Muscle layer of duodenum (tissue), 2 donors: Measurements from ENCODE around the gene AP3D1.
A peak's percentile ranks its signal among the peaks of the same experiment; 100 is the strongest.
"Not testable (repeated sequence)": the region's sequence is repeated elsewhere in the genome, so short reads cannot be mapped to it uniquely, and the experiment has no call there.

Source experiments
- H3K27ac ChIP-seq: one replicate; pipeline ENCODE4 v1.7.0; 2013; ENCODE audit warnings: mild to moderate bottlenecking, low read length
- H3K27me3 ChIP-seq: one replicate; pipeline ENCODE4 v1.7.0; 2013; ENCODE audit warnings: low read depth, mild to moderate bottlenecking, control low read depth, low read length
- H3K36me3 ChIP-seq, 2 donors: one replicate each; pipeline ENCODE4 v1.7.0; 2013; ENCODE audit warnings: low read length in 2 of 2, control low read depth in 1 of 2, mild to moderate bottlenecking in 1 of 2; ENCODE audit not compliant: insufficient read depth in 2 of 2, control insufficient read depth in 1 of 2
- H3K4me1 ChIP-seq, 2 donors: one replicate each; pipeline ENCODE4 v1.7.0; 2013; ENCODE audit warnings: low read length in 2 of 2, mild to moderate bottlenecking in 2 of 2, control low read depth in 1 of 2, moderate library complexity in 1 of 2; ENCODE audit not compliant: insufficient read depth in 2 of 2, control insufficient read depth in 1 of 2
- H3K4me3 ChIP-seq, 2 donors: one replicate each; pipeline ENCODE4 v1.7.0; 2013; ENCODE audit warnings: low read length in 2 of 2, low read depth in 1 of 2, mild to moderate bottlenecking in 1 of 2
- H3K9me3 ChIP-seq, 2 donors: one replicate each; pipeline ENCODE4 v1.7.0; 2013; ENCODE audit warnings: low read length in 2 of 2, control low read depth in 1 of 2, mild to moderate bottlenecking in 1 of 2; ENCODE audit not compliant: control insufficient read depth in 1 of 2
- donor health status: healthy.

The AP3D1 gene

DNA sequence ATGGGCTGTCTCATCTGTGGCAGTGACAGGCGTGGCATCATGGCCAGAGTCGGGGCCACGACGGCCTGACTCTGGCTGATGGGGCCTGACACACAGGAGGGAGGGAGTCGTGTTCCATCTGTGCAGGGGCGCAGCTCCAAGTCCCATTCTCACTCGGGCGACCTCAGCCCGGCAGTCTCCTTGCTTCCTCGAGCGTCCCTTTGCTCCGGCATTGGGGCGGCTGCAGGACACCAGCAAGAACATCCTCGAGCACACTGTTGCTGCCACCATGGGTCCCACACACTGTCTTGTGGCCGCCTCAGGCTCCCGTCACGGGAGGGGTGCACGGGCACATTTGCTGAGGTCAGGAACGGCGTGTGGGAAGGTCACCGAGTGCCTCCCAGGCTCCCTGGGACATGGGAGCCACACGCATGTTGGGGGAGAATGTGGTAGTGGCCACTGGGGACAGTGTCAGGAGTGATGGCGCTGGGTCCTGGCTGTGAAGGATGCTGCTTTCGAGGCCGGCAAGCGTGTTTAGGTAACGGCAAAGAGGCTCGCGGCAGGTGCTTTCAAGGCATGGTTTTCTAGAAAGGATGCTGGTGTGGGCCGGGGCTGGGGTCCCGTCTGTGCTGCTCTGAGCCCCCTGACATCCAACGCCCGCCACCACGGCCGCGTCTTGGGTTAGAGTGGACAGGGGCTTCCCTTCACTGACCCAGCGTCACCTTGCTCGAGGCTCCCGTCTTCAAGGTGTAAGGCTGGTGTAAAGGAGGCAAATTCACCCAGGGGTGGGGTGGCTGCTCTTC lies 51.2 kb downstream of the AP3D1 start:
- H3K36me3 ChIP-seq: peaks cover 15 to 43% of the 10 kb centered on the region in 2 donors
- no peak overlapping the region for H3K27ac ChIP-seq
- H3K4me1 ChIP-seq: peaks cover 0 to 7% of the 10 kb centered on the region in 2 donors

DNA sequence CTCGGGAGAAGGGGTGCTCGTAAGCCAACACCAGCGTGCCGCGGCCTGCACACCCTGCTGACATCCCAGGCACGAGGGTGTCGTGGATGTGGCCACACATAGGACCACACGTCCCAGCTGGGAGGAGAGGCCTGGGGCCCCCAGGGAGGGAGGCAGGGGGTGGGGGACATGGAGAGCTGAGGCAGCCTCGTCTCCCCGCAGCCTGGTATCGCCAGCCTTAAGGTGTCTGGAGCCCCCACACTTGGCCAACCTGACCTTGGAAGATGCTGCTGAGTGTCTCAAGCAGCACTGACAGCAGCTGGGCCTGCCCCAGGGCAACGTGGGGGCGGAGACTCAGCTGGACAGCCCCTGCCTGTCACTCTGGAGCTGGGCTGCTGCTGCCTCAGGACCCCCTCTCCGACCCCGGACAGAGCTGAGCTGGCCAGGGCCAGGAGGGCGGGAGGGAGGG lies 52.3 kb downstream of the AP3D1 start:
- H3K4me1 ChIP-seq: peaks cover 0 to 17% of the 10 kb centered on the region in 2 donors
- H3K27me3 ChIP-seq: no peaks in the 10 kb centered on the region
- no peak overlapping the region for H3K4me3 ChIP-seq
- H3K36me3 ChIP-seq: peaks cover 15 to 38% of the 10 kb centered on the region in 2 donors
- no peak overlapping the region for H3K27ac ChIP-seq
- H3K9me3 ChIP-seq: no peaks in the 10 kb centered on the region

More for the DNA sequence above, 51.2 kb downstream of the AP3D1 start:
- no peaks in the 10 kb centered on the region for H3K9me3 ChIP-seq
- H3K4me3 ChIP-seq: no peak overlapping the region
- H3K27me3 ChIP-seq: no peaks in the 10 kb centered on the region

DNA sequence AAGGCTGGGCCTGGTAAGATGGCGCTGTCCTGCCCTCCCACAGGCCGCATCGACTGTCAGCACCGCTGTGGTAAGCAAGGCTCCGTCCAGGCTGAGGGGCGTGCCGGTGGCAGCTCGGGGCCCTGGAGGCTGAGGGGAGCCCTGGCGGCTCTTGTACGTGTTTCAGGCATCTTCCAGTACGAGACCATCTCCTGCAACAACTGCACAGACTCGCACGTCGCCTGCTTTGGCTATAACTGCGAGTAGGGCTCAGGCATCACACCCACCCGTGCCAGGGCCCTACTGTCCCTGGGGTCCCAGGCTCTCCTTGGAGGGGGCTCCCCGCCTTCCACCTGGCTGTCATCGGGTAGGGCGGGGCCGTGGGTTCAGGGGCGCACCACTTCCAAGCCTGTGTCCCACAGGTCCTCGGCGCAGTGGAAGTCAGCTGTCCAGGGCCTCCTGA lies 53.5 kb downstream of the AP3D1 start:
- Histone ChIP-seq H3K4me3 (no peak overlapping the region), H3K27me3 (no peaks in the 10 kb centered on the region), H3K9me3 (no peaks in the 10 kb centered on the region), H3K4me1 (peaks cover 0 to 27% of the 10 kb centered on the region in 2 donors), H3K27ac (no peak overlapping the region), H3K36me3 (peaks cover 15 to 27% of the 10 kb centered on the region in 2 donors)

DNA sequence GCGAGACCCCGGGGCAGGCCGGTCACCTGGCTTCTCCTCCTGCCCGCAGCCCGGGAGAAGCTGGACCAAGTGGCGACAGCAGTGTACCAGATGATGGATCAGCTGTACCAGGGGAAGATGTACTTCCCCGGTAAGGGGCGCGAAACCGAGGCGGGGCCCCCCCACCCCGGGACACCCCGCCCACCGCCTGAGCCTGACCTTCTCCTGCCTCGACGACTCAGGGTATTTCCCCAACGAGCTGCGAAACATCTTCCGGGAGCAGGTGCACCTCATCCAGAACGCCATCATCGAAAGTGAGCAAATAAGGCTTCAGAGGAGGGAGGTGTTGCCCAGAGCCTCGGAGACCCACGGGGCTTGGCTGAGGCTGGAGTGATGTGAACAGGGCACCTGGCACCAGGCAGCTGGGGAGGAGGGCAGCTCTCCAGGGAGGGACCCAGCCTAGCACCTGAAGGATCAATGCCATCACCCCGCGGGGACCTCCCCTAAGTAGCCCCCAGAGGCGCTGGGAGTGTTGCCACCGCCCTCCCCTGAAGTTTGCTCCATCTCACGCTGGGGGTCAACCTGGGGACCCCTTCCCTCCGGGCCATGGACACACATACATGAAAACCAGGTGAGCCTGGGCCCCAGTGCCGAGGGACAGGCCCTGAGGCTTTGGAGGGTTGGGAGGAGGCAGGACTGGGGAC lies 54.0 kb downstream of the AP3D1 start:
- H3K27me3 ChIP-seq: no peaks in the 10 kb centered on the region
- H3K4me1 ChIP-seq: peaks cover 0 to 32% of the 10 kb centered on the region in 2 donors
- H3K9me3 ChIP-seq: no peaks in the 10 kb centered on the region
- H3K36me3 ChIP-seq: peaks cover 15 to 26% of the 10 kb centered on the region in 2 donors
- H3K4me3 ChIP-seq: peak overlapping the region; percentile 42 to 59
- H3K27ac ChIP-seq: no peak overlapping the region

DNA sequence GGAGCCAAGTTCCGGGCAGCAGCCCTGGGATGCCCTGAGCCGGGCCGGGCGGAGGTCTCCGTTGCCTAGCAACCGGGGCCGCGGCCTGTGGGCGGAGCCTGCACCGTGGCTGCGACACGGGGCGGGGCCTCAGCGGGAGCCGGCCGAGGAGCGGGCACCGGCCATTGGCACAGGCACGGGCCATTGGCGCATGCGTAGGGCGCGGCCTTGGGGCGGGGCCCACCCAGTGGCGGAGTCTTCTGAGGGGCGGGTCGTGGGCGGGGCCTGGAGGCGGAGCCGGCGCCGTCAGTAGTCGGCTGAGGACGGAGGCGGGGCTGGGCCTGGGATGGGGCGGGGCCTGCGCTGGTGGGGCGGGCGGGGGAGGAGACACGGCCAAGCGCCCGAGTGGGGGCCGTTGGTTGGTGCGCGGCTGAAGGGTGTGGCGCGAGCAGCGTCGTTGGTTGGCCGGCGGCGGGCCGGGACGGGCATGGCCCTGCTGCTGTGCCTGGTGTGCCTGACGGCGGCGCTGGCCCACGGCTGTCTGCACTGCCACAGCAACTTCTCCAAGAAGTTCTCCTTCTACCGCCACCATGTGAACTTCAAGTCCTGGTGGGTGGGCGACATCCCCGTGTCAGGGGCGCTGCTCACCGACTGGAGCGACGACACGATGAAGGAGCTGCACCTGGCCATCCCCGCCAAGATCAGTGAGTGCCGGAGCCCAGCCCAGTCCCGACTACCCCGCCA lies 54.7 kb downstream of the AP3D1 start, which contains the start of gene IZUMO4:
Gene IZUMO4, plus strand, starts transcription at position 436 of the 723 bp plus-strand sequence. Its CDS starts 31 bp downstream, at position 467.
- Histone ChIP-seq H3K36me3 (peaks cover 9 to 22% of the 10 kb centered on the region in 2 donors), H3K27ac (peak within 1 kb of the TSS; percentile 65), H3K4me1 (peaks cover 0 to 39% of the 10 kb centered on the region in 2 donors), H3K9me3 (no peaks in the 10 kb centered on the region), H3K4me3 (peak within 1 kb of the TSS; percentile 63 to 80), H3K27me3 (no peaks in the 10 kb centered on the region)

DNA sequence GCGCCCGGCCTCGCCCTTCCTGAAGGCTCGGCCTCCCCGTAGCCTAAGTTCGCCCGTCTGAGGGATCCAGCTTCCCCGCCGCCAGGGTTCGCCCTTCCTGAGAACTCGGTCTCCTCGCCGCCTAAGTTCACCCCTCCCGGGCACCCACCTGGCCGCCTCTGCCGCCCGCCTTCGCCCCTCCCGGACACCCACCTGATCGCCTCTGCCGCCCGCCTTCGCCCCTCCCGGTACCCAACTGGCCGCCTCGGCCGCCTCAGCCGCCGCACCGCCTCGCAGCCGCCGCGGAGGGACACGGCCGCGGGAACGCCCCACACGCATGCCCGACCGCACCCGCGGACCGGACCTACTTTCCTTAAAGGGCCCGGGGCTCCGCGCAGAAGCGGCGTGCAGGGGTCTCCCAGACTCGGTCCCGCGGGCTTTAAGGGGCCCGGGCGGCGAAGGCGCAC lies 55.3 kb downstream of the AP3D1 start, which contains the start of gene MOB3A:
Gene MOB3A, minus strand, starts transcription at position 293 of the 446 bp plus-strand sequence. CDS start 17,766 bp downstream, outside the sequence.
- H3K4me1 ChIP-seq: peaks cover under 1 to 42% of the 10 kb centered on the region in 2 donors
- peak within 1 kb of the TSS; percentile 63 to 80 for H3K4me3 ChIP-seq
- peaks cover 4 to 16% of the 10 kb centered on the region in 2 donors for H3K36me3 ChIP-seq
- no peaks in the 10 kb centered on the region for H3K27me3 ChIP-seq
- H3K27ac ChIP-seq: peak within 1 kb of the TSS; percentile 65
- H3K9me3 ChIP-seq: no peaks in the 10 kb centered on the region

DNA sequence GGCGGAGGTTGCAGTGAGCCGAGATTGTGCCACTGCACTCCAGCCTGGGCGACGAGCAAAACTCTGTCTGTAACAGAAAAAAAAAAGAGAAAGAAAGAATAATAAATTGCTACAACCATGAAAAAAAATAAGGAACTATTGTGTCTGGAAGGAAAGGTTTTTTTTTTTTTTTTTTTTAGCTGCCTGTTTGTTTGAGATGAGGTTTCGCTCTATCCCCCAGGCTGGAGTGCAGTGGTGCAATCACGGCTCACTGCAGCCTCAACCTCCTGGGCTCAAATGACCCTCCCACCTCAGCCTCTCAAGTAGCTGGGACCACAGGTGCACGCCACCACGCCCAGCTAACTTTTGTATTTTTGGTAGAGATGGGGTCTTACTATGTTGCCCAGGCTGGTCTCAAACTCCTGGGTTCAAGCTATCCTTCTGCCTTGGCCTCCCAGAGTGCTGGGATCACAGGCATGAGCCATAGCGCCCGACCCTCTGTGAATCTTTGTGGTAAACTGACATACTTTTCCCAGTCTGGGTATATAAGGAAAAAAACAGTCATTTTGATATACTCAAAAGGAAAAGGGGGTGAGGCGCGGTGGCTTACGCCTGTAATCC lies 59.3 kb downstream of the AP3D1 start:
- not testable (repeated sequence) for H3K36me3 ChIP-seq, H3K27me3 ChIP-seq, H3K4me3 ChIP-seq, H3K9me3 ChIP-seq, H3K27ac ChIP-seq
- peaks cover 7 to 67% of the 10 kb centered on the region in 2 donors for H3K4me1 ChIP-seq

DNA sequence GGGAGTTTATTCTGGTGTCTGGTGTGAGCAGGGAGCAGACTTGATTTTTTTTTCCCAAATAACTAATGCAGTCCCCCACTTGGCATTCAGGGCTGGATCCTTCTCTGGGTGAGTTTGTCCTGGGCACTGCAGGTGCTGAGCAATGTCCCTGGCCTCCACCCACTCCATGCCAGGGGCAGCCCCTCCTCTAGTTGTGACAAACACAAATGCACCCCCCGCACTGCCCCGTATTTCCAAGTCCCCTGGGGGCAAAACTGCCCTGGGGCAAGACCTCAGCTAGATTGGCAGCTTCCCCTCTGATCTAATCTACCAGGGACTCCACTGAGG lies 61.7 kb downstream of the AP3D1 start:
- no peaks in the 10 kb centered on the region for H3K27me3 ChIP-seq
- no peaks in the 10 kb centered on the region for H3K9me3 ChIP-seq
- H3K36me3 ChIP-seq: peaks cover 0 to 4% of the 10 kb centered on the region in 2 donors
- no peak overlapping the region for H3K4me3 ChIP-seq
- H3K4me1 ChIP-seq: peaks cover 7 to 65% of the 10 kb centered on the region in 2 donors
- peak overlapping the region; percentile 63 for H3K27ac ChIP-seq

DNA sequence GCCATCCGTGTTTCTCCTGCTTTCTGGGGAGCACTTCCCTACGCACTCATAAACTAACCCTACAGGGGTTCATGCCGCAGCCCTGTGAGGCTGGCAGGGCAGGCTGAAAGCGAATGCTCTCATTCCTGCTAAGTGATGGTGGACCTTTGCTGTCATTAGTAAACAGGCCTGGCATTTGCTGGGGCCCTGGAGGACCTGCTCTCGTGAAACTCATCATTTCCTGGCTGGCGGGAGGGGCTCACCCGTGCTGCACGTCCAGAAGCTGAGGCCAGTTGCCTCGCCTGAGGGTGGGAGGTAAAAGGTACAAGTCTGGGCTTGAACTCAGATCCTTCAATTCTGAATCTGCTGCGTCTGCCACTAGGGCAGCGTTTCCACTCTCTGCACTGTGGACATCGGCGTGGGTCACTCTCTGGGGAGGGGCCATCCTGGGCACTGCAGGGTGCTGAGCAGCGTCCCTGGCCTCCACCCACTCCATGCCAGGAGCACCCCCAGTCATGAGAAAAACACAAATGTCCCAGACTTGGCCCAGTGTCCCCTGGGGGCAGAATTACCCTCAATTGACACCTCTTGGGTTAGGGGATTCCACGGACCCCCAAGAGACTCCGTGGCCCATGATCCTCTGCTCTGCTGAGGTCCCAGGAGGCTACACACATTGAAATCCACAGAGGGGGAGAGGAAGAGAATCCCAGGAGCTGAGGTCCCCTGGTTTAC lies 62.2 kb downstream of the AP3D1 start:
- Histone ChIP-seq H3K27ac (peak overlapping the region; percentile 63), H3K4me1 (peaks cover 7 to 60% of the 10 kb centered on the region in 2 donors), H3K36me3 (peaks cover 0 to 4% of the 10 kb centered on the region in 2 donors), H3K4me3 (no peak overlapping the region), H3K9me3 (no peaks in the 10 kb centered on the region), H3K27me3 (no peaks in the 10 kb centered on the region)

DNA sequence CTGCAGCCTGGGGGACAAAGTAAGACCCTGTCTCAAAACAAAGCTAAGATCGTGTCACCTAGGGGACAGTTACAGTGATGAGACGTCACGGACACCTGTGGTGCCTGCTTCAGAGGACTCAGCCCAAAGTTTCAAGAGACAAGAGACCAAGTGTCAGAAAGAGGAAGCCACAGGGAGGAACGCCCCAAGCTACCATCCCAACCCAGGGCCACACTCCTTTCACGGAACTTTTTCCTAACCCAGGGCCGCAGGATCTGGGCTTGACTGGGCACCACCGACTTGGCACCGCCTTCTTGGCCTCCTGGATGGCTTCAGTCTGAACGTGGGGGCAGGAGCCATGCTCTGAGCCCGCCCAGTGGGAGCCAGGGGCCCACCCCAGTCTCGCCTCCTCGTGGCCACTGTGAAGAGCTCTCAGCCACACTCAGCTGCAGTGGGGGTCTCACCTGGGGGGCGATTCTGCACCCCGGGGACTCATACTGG lies 63.7 kb downstream of the AP3D1 start:
- no peaks in the 10 kb centered on the region for H3K27me3 ChIP-seq
- peak overlapping the region; percentile 31 for H3K27ac ChIP-seq
- H3K4me1 ChIP-seq: peaks cover 7 to 53% of the 10 kb centered on the region in 2 donors
- no peak overlapping the region for H3K4me3 ChIP-seq
- no peaks in the 10 kb centered on the region for H3K9me3 ChIP-seq
- peaks cover 0 to 11% of the 10 kb centered on the region in 2 donors for H3K36me3 ChIP-seq
